HG03565 (cell line): Measurements from ENCODE around the gene TTC9B.
"Not testable (repeated sequence)": the region's sequence is repeated elsewhere in the genome, so short reads cannot be mapped to it uniquely, and the experiment has no call there.

ENCODE experiments used
- ATAC-seq: cut with Tn5 transposase; IDR thresholded peaks from one replicate; pipeline ENCODE4 v1.9.1; 2021; ENCODE audit warnings: mild to moderate bottlenecking, moderate library complexity; ENCODE audit not compliant: unreplicated experiment

Gene TTC9B

GRCh38 chr19:40233811-40234389, 15.7 kb upstream of the TTC9B start:
- no peak for ATAC-seq

- no peak for ATAC-seq
Observed at GRCh38 chr19:40232949-40233810, 15.0 kb upstream of the TTC9B start.

- ATAC-seq: no peak
Observed at GRCh38 chr19:40232479-40232878, 14.3 kb upstream of the TTC9B start.

GRCh38 chr19:40231544-40232424, 13.6 kb upstream of the TTC9B start:
- no peak for ATAC-seq

- ATAC-seq: no peak
Observed at GRCh38 chr19:40231057-40231456, 12.9 kb upstream of the TTC9B start.

- ATAC-seq: no peak
Observed at GRCh38 chr19:40229926-40230417, 11.8 kb upstream of the TTC9B start.

GRCh38 chr19:40229484-40229883, 11.3 kb upstream of the TTC9B start:
- ATAC-seq: no peak

- no peak for ATAC-seq
Observed at GRCh38 chr19:40228863-40229262, 10.7 kb upstream of the TTC9B start.

GRCh38 chr19:40228346-40228745, 10.2 kb upstream of the TTC9B start:
- ATAC-seq: no peak

- ATAC-seq: no peak
Observed at GRCh38 chr19:40225440-40226305, 7.5 kb upstream of the TTC9B start.

GRCh38 chr19:40224342-40225150, 6.4 kb upstream of the TTC9B start:
- ATAC-seq: no peak

GRCh38 chr19:40223135-40223822, 5.1 kb upstream of the TTC9B start:
- ATAC-seq: no peak

- no peak for ATAC-seq
Observed at GRCh38 chr19:40221858-40222619, 3.9 kb upstream of the TTC9B start.

- no peak for ATAC-seq
Observed at GRCh38 chr19:40220674-40221073, 2.5 kb upstream of the TTC9B start.

GRCh38 chr19:40219721-40220276, 1.6 kb upstream of the TTC9B start:
- no peak for ATAC-seq

GRCh38 chr19:40219029-40219428, 845 bp upstream of the TTC9B start:
- not testable (repeated sequence) for ATAC-seq

- no peak for ATAC-seq
Observed at GRCh38 chr19:40217027-40217810, 965 bp downstream of the TTC9B start.
